HepG2 (cell line): ENCODE data around the gene BCAN. TPM values are rescaled to one million over a fixed set of nuclear protein-coding genes. Genes with fewer than 3 reads are reported as not detected.

ENCODE experiments used
- ADNP ChIP-seq: sonication (generic); formaldehyde crosslinking; IDR thresholded peaks from 2 replicates; pipeline ENCODE4 v1.4.0; 2020; ENCODE audit warnings: missing genetic modification reagents
- DMAP1 ChIP-seq: IDR thresholded peaks from 2 replicates; pipeline ENCODE4 v1.6.1; 2016
- EP300 ChIP-seq, 3 experiments: sonication (generic) in 1 of 3; formaldehyde crosslinking in 1 of 3; IDR thresholded peaks; 2 replicates each; pipeline versions ENCODE4 v1.5.1 to v1.6.1; 2011 to 2020; ENCODE audit warnings: low read depth in 2 of 3, low read length in 2 of 3, borderline replicate concordance in 1 of 3, improper control_type of control experiment in 1 of 3, mild to moderate bottlenecking in 1 of 3, missing genetic modification reagents in 1 of 3, moderate library complexity in 1 of 3
- HCFC1 ChIP-seq: fragments of 150-350 bp; IDR thresholded peaks from 2 replicates; pipeline ENCODE4 v1.6.1; 2014; ENCODE audit warnings: low read depth, low read length
- KDM1A ChIP-seq: IDR thresholded peaks from 2 replicates; pipeline ENCODE4 v1.6.1; 2016; ENCODE audit warnings: missing compliant biosample characterization
- KLF6 ChIP-seq: IDR thresholded peaks from 2 replicates; pipeline ENCODE4 v1.8.0; 2016; ENCODE audit warnings: missing biosample characterization, missing genetic modification reagents
- MYC ChIP-seq: sonication (generic); formaldehyde crosslinking; IDR thresholded peaks from 2 replicates; pipeline ENCODE4 v1.9.0; 2021; ENCODE audit warnings: missing genetic modification reagents, borderline replicate concordance
- NFE2L2 ChIP-seq: fragments of 150-350 bp; IDR thresholded peaks from 2 replicates; pipeline ENCODE4 v1.6.1; 2014; ENCODE audit warnings: low read length
- NR2F6 ChIP-seq, 2 experiments: IDR thresholded peaks; 2 replicates each; pipeline ENCODE4 v1.6.1; 2016; ENCODE audit warnings: antibody characterized with exemption in 1 of 2, mild to moderate bottlenecking in 1 of 2
- PCBP2 ChIP-seq: fragments of 200-400 bp; formaldehyde crosslinking; optimal IDR thresholded peaks from 2 replicates; pipeline ENCODE3; 2018; ENCODE audit warnings: low read length, low read depth; ENCODE audit not compliant: poor library complexity, severe bottlenecking
- RARA ChIP-seq: IDR thresholded peaks from 2 replicates; pipeline ENCODE4 v1.6.1; 2016; ENCODE audit warnings: missing genetic modification reagents, missing compliant biosample characterization
- SKI ChIP-seq: fragments of 450-650 bp; IDR thresholded peaks from one replicate; pipeline ENCODE4 v1.6.1; 2018; ENCODE audit warnings: mild to moderate bottlenecking; ENCODE audit not compliant: partially characterized antibody
- SOX13 ChIP-seq, 3 experiments: fragments of 450-650 bp in 1 of 3; sonication (generic) in 1 of 3; formaldehyde crosslinking in 1 of 3; IDR thresholded peaks in 2 of 3; conservative IDR thresholded peaks in 1 of 3; 2 replicates each; pipeline versions ENCODE4 v1.5.0 to v1.6.1; 2016 to 2020; ENCODE audit warnings: antibody characterized with exemption in 1 of 3, mild to moderate bottlenecking in 1 of 3, missing compliant biosample characterization in 1 of 3, missing genetic modification reagents in 1 of 3, moderate library complexity in 1 of 3
- SOX5 ChIP-seq: IDR thresholded peaks from 2 replicates; pipeline ENCODE4 v1.6.1; 2016; ENCODE audit warnings: borderline replicate concordance
- SRY ChIP-seq: sonication (generic); formaldehyde crosslinking; IDR thresholded peaks from 2 replicates; pipeline ENCODE4 v1.8.0; 2022; ENCODE audit warnings: mild to moderate bottlenecking, missing genetic modification reagents
- ZFY ChIP-seq: sonication (generic); formaldehyde crosslinking; IDR thresholded peaks from 2 replicates; pipeline ENCODE4 v1.4.0; 2020; ENCODE audit warnings: missing genetic modification reagents
- polyA plus RNA-seq, 8 experiments: library from polyadenylated mRNA; depleted of rRNA in 3 of 8; stranded (reverse) in 7 of 8; unstranded in 1 of 8; fragments of >200 nt; fragmentation: Illumina TruSeq in 4 of 8; extraction: Trizol in 4 of 8; gene quantifications; 2 replicates each; pipeline versions ENCODE4 v1.2.1 to v1.2.3, GENCODE V29; 2011 to 2016; ENCODE audit warnings: low read depth in 4 of 8, missing spikeins in 1 of 8, mixed read lengths in 1 of 8; ENCODE audit not compliant: insufficient read depth in 1 of 8
- total RNA-seq, 5 experiments: library from RNA; depleted of rRNA; stranded (reverse); fragments of >200 nt; fragmentation: Illumina TruSeq; extraction: Trizol; gene quantifications; 2 replicates each; pipeline ENCODE4 v1.2.3, GENCODE V29; 2016; ENCODE audit warnings: low read depth in 1 of 5
- TF ChIP-seq, protein P1 (sequence below): sonication (generic); formaldehyde crosslinking; IDR thresholded peaks from 2 replicates; pipeline ENCODE4 v1.8.0; 2022; ENCODE audit warnings: missing genetic modification reagents, mild to moderate bottlenecking, moderate library complexity, borderline replicate concordance
- TF ChIP-seq, protein P2 (sequence below): sonication (generic); formaldehyde crosslinking; IDR thresholded peaks from 2 replicates; pipeline ENCODE4 v1.4.0; 2020; ENCODE audit warnings: missing genetic modification reagents
- TF ChIP-seq, protein P3 (sequence below): sonication (generic); formaldehyde crosslinking; IDR thresholded peaks from 2 replicates; pipeline ENCODE4 v1.5.0; 2020; ENCODE audit warnings: missing genetic modification reagents, mild to moderate bottlenecking, borderline replicate concordance
- TF ChIP-seq, protein P4 (sequence below), 2 experiments: IDR thresholded peaks; 2 replicates each; pipeline ENCODE4 v1.6.1; 2011 to 2012; ENCODE audit warnings: low read length in 2 of 2, borderline replicate concordance in 1 of 2, low read depth in 1 of 2, mild to moderate bottlenecking in 1 of 2, moderate library complexity in 1 of 2

The BCAN gene
- total and polyA plus RNA-seq, 2 of the 13 experiments (the other 11 are each of a cell fraction or from before 2014, with no cell fraction given) = not detected

DNA sequence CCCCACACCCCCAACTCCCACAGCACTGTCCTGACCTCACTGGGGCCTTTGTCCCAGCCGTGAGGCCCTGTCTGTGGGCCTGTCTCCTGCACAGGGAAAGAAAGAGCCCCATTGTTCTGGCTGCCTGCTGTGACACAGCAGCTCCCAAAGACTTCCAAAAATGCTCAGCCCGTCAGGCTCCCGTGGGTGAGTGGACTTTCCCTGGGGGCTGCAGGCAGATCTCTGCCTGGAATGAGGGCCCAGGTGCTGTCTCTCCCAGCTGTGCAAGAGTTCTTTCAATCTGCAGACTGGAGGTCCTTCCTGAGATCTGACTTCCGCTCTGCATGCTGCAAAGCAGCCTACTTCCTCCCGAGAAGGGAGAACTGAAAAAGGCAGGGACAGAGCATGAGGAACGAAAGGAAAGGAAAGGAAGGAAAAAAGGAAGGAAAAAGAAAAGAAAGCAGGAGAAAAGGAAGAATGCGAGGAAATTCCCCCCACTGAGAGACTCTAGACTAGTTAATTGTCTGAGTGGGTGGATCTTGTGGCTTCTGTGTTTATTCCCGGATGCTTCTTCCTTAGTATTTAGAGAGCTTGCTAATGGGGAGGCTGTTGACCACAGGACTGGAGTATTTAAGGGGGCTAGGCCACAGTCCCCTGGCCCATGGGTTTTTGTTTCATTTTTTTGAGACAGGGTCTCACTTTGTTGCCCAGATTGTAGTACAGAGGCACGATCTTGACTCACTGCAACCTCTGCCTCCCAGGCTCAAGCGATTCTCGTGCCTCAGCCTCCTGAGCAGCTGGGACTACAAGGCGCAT lies 20.3 kb downstream of the BCAN start (continued):
- TF ChIP-seq, protein P1, sequence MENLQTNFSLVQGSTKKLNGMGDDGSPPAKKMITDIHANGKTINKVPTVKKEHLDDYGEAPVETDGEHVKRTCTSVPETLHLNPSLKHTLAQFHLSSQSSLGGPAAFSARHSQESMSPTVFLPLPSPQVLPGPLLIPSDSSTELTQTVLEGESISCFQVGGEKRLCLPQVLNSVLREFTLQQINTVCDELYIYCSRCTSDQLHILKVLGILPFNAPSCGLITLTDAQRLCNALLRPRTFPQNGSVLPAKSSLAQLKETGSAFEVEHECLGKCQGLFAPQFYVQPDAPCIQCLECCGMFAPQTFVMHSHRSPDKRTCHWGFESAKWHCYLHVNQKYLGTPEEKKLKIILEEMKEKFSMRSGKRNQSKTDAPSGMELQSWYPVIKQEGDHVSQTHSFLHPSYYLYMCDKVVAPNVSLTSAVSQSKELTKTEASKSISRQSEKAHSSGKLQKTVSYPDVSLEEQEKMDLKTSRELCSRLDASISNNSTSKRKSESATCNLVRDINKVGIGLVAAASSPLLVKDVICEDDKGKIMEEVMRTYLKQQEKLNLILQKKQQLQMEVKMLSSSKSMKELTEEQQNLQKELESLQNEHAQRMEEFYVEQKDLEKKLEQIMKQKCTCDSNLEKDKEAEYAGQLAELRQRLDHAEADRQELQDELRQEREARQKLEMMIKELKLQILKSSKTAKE (CRISPR knock-in tag) = peak; percentile 60; the same call in 1 of the 2 replicates
- TF ChIP-seq NFE2L2 (0 out of 2 replicates have a peak, but pooled peaks have one; percentile 41), ADNP (peak; percentile 74), EP300 (IDR thresholded peaks at IDR 0.05; ENCODE audit: low read depth in 2 of 2, low read length in 2 of 2) (peak in 1 of 2 experiments; percentile 52; a peak in 1 of 4 replicates), EP300 (CRISPR knock-in tag; IDR thresholded peaks at IDR 0.05; ENCODE audit: borderline replicate concordance) (no peak), MYC (CRISPR knock-in tag) (no peak), DMAP1 (CRISPR knock-in tag) (no peak), SOX13 (IDR thresholded peaks at IDR 0.05) (0 out of 2 replicates have a peak, but pooled peaks have one; percentile 33), SOX13 (CRISPR knock-in tag; conservative IDR thresholded peaks at IDR 0.05 in 1 of 2, IDR thresholded peaks at IDR 0.05 in 1 of 2) (peak in 1 of 2 experiments; percentile 55; a peak in 1 of 4 replicates), NR2F6 (IDR thresholded peaks at IDR 0.05) (no peak), NR2F6 (CRISPR knock-in tag; IDR thresholded peaks at IDR 0.05) (peak; percentile 52), SKI (peak; percentile 73), KLF6 (CRISPR knock-in tag) (no peak), SRY (no peak), RARA (CRISPR knock-in tag) (peak; percentile 58), SOX5 (peak; percentile 24; the same call in 1 of the 2 replicates), ZFY (CRISPR knock-in tag) (peak; percentile 31), PCBP2 (peak; percentile 12), HCFC1 (no peak), KDM1A (CRISPR knock-in tag) (peak; percentile 68; the same call in 1 of the 2 replicates)
- TF ChIP-seq, protein P2, sequence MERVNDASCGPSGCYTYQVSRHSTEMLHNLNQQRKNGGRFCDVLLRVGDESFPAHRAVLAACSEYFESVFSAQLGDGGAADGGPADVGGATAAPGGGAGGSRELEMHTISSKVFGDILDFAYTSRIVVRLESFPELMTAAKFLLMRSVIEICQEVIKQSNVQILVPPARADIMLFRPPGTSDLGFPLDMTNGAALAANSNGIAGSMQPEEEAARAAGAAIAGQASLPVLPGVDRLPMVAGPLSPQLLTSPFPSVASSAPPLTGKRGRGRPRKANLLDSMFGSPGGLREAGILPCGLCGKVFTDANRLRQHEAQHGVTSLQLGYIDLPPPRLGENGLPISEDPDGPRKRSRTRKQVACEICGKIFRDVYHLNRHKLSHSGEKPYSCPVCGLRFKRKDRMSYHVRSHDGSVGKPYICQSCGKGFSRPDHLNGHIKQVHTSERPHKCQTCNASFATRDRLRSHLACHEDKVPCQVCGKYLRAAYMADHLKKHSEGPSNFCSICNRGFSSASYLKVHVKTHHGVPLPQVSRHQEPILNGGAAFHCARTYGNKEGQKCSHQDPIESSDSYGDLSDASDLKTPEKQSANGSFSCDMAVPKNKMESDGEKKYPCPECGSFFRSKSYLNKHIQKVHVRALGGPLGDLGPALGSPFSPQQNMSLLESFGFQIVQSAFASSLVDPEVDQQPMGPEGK = peak; percentile 56; the same call in 1 of the 2 replicates
- TF ChIP-seq, protein P3, sequence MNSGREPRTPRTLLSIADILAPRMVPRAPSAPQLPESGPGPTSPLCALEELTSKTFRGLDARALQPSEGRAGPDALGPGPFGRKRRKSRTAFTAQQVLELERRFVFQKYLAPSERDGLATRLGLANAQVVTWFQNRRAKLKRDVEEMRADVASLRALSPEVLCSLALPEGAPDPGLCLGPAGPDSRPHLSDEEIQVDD (CRISPR knock-in tag) = no peak
- TF ChIP-seq, protein P4, sequence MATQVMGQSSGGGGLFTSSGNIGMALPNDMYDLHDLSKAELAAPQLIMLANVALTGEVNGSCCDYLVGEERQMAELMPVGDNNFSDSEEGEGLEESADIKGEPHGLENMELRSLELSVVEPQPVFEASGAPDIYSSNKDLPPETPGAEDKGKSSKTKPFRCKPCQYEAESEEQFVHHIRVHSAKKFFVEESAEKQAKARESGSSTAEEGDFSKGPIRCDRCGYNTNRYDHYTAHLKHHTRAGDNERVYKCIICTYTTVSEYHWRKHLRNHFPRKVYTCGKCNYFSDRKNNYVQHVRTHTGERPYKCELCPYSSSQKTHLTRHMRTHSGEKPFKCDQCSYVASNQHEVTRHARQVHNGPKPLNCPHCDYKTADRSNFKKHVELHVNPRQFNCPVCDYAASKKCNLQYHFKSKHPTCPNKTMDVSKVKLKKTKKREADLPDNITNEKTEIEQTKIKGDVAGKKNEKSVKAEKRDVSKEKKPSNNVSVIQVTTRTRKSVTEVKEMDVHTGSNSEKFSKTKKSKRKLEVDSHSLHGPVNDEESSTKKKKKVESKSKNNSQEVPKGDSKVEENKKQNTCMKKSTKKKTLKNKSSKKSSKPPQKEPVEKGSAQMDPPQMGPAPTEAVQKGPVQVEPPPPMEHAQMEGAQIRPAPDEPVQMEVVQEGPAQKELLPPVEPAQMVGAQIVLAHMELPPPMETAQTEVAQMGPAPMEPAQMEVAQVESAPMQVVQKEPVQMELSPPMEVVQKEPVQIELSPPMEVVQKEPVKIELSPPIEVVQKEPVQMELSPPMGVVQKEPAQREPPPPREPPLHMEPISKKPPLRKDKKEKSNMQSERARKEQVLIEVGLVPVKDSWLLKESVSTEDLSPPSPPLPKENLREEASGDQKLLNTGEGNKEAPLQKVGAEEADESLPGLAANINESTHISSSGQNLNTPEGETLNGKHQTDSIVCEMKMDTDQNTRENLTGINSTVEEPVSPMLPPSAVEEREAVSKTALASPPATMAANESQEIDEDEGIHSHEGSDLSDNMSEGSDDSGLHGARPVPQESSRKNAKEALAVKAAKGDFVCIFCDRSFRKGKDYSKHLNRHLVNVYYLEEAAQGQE (IDR thresholded peaks at IDR 0.05; ENCODE audit: borderline replicate concordance in 1 of 2, low read depth in 1 of 2, low read length in 2 of 2) = no peak
